Measurements from ENCODE around the gene KIF6. TPM values are rescaled to one million over a fixed set of nuclear protein-coding genes. Genes with fewer than 3 reads are reported as not detected.

KIF6 gene
- total RNA-seq, 1 experiment from 2014 or later, result not detected

GRCh38 chr6:39617520-39617919, 107.7 kb downstream of the KIF6 start:
- DNase-seq (ENCODE audit: low read depth), result no peak
- in situ Hi-C loops (cut with HindIII; ENCODE audit: low pct_unique_long_range_greater_than_20kb, low sequenced_read_pairs), result no loop called here

GRCh38 chr6:39617026-39617425, 108.2 kb downstream of the KIF6 start:
- peak; percentile 11 for DNase-seq (ENCODE audit: low read depth)
- in situ Hi-C loops (cut with HindIII; ENCODE audit: low pct_unique_long_range_greater_than_20kb, low sequenced_read_pairs), result no loop called here

- DNase-seq (ENCODE audit: low read depth), result no peak
- in situ Hi-C loops (cut with HindIII; ENCODE audit: low pct_unique_long_range_greater_than_20kb, low sequenced_read_pairs), result no loop called here
These were observed 109.6 kb downstream of the KIF6 start for GRCh38 chr6:39615622-39616021.

GRCh38 chr6:39614393-39614950, 110.7 kb downstream of the KIF6 start:
- in situ Hi-C loops (cut with HindIII; ENCODE audit: low pct_unique_long_range_greater_than_20kb, low sequenced_read_pairs), result no loop called here
- DNase-seq (ENCODE audit: low read depth), result no peak

- in situ Hi-C loops (cut with HindIII; ENCODE audit: low pct_unique_long_range_greater_than_20kb, low sequenced_read_pairs), result no loop called here
- no peak for DNase-seq (ENCODE audit: low read depth)
These were observed 115.0 kb downstream of the KIF6 start for GRCh38 chr6:39610221-39610620.

GRCh38 chr6:39608652-39609345, 116.4 kb downstream of the KIF6 start:
- in situ Hi-C loops (cut with HindIII; ENCODE audit: low pct_unique_long_range_greater_than_20kb, low sequenced_read_pairs), result no loop called here

GRCh38 chr6:39602601-39603519, 122.3 kb downstream of the KIF6 start:
- no peak for DNase-seq (ENCODE audit: low read depth)
- in situ Hi-C loops (cut with HindIII; ENCODE audit: low pct_unique_long_range_greater_than_20kb, low sequenced_read_pairs), result no loop called here

More at GRCh38 chr6:39608652-39609345, 116.4 kb downstream of the KIF6 start:
- no peak for DNase-seq (ENCODE audit: low read depth)

GRCh38 chr6:39599973-39600372, 125.2 kb downstream of the KIF6 start:
- DNase-seq (ENCODE audit: low read depth), result no peak
- in situ Hi-C loops (cut with HindIII; ENCODE audit: low pct_unique_long_range_greater_than_20kb, low sequenced_read_pairs), result no loop called here

GRCh38 chr6:39599341-39599740, 125.9 kb downstream of the KIF6 start:
- no peak for DNase-seq (ENCODE audit: low read depth)
- in situ Hi-C loops (cut with HindIII; ENCODE audit: low pct_unique_long_range_greater_than_20kb, low sequenced_read_pairs), result no loop called here

GRCh38 chr6:39594285-39594684, 130.9 kb downstream of the KIF6 start:
- in situ Hi-C loops (cut with HindIII; ENCODE audit: low pct_unique_long_range_greater_than_20kb, low sequenced_read_pairs), result no loop called here
- DNase-seq (ENCODE audit: low read depth), result no peak

- DNase-seq (ENCODE audit: low read depth), result no peak
- in situ Hi-C loops (cut with HindIII; ENCODE audit: low pct_unique_long_range_greater_than_20kb, low sequenced_read_pairs), result no loop called here
These were observed 131.6 kb downstream of the KIF6 start for GRCh38 chr6:39593646-39594045.

- DNase-seq (ENCODE audit: low read depth), result no peak
These were observed 134.3 kb downstream of the KIF6 start for GRCh38 chr6:39590871-39591393.

GRCh38 chr6:39587080-39587479, 138.1 kb downstream of the KIF6 start:
- in situ Hi-C loops (cut with HindIII; ENCODE audit: low pct_unique_long_range_greater_than_20kb, low sequenced_read_pairs), result no loop called here
- no peak for DNase-seq (ENCODE audit: low read depth)

More at GRCh38 chr6:39590871-39591393, 134.3 kb downstream of the KIF6 start:
- in situ Hi-C loops (cut with HindIII; ENCODE audit: low pct_unique_long_range_greater_than_20kb, low sequenced_read_pairs), result no loop called here

- DNase-seq (ENCODE audit: low read depth), result no peak
- in situ Hi-C loops (cut with HindIII; ENCODE audit: low pct_unique_long_range_greater_than_20kb, low sequenced_read_pairs), result no loop called here
These were observed 139.6 kb downstream of the KIF6 start for GRCh38 chr6:39585641-39586040.

GRCh38 chr6:39577446-39578165, 147.6 kb downstream of the KIF6 start:
- no peak for DNase-seq (ENCODE audit: low read depth)
- in situ Hi-C loops (cut with HindIII; ENCODE audit: low pct_unique_long_range_greater_than_20kb, low sequenced_read_pairs), result no loop called here

- no peak for DNase-seq (ENCODE audit: low read depth)
- in situ Hi-C loops (cut with HindIII; ENCODE audit: low pct_unique_long_range_greater_than_20kb, low sequenced_read_pairs), result no loop called here
These were observed 148.5 kb downstream of the KIF6 start for GRCh38 chr6:39576556-39577303.

- in situ Hi-C loops (cut with HindIII; ENCODE audit: low pct_unique_long_range_greater_than_20kb, low sequenced_read_pairs), result no loop called here
- DNase-seq (ENCODE audit: low read depth), result no peak
These were observed 150.2 kb downstream of the KIF6 start for GRCh38 chr6:39574991-39575390.

GRCh38 chr6:39573541-39573940, 151.7 kb downstream of the KIF6 start:
- DNase-seq (ENCODE audit: low read depth), result no peak
- in situ Hi-C loops (cut with HindIII; ENCODE audit: low pct_unique_long_range_greater_than_20kb, low sequenced_read_pairs), result no loop called here

Data from Caki2 (cell line).